Renal cortical epithelial cell (primary cell): ENCODE data around the gene CTPS1. TPM values are rescaled to one million over a fixed set of nuclear protein-coding genes. Genes with fewer than 3 reads are reported as not detected.
A peak's percentile ranks its signal among the peaks of the same experiment; 100 is the strongest.

ENCODE experiments used
- DNase-seq: peaks from one replicate; pipeline ENCODE4 v3.0.0-alpha.2; 2011; ENCODE audit warnings: low read depth
- total RNA-seq: library from RNA; depleted of rRNA; stranded (reverse); fragments of >200 nt; gene quantifications from 2 replicates; pipeline ENCODE4 v1.2.3, GENCODE V29; 2014

CTPS1 gene
- total RNA-seq, 1 donor from 2014 or later: 38.2 TPM

DNA sequence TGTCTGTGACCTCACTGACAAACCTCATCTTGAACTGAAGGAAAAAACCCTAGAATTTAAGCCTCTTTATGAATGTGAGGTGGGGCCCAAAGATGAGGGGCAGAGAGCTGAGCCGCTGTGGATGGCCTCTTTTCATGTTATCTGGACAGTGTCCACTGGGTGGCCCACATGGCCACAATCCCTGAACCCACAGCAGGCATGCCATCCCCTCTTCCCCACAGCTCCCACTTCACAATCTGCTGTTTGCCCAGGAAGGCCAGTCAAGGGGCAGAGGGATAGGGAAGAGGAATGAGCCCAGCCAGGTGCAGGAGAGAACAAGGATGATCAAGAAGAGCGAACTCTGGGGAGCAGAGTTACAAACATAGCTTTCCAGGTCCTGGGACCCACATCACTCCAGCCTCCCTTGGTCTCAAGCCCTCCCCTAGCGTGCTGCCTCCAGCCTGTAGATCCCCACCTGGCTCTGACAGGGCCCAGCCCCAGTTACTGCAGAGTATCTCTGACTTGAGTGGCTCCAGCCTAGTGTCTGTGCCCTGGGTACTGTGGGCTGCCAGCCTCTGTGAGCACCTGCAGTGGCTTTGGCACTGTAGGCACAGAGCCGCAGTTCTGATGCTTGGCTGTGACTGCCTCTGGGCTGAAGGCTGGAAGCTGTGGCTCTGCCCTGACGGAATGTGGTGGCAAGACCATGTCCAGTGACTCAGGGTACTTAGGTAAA lies 43.9 kb downstream of the CTPS1 start:
- DNase-seq: peak; percentile 10

DNA sequence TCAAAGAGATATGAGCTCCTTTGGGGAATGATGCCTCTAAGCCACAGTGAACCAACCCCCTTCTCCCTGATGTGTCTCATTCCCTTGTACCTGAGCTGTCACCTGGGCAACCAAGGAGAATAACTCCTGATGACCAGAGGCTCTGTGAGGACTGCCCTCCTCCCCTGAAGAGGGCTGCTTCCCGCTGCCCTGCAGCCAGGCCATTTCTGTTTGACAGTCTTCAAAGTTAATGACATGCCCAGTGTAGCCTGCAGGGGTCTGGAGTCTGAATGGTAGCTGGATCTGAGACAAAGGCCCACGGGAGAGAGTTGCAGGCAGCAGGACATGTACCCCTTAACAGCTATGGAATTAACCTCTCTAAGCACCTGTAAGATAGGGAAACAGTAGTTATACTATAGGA lies 45.5 kb downstream of the CTPS1 start:
- no peak for DNase-seq

DNA sequence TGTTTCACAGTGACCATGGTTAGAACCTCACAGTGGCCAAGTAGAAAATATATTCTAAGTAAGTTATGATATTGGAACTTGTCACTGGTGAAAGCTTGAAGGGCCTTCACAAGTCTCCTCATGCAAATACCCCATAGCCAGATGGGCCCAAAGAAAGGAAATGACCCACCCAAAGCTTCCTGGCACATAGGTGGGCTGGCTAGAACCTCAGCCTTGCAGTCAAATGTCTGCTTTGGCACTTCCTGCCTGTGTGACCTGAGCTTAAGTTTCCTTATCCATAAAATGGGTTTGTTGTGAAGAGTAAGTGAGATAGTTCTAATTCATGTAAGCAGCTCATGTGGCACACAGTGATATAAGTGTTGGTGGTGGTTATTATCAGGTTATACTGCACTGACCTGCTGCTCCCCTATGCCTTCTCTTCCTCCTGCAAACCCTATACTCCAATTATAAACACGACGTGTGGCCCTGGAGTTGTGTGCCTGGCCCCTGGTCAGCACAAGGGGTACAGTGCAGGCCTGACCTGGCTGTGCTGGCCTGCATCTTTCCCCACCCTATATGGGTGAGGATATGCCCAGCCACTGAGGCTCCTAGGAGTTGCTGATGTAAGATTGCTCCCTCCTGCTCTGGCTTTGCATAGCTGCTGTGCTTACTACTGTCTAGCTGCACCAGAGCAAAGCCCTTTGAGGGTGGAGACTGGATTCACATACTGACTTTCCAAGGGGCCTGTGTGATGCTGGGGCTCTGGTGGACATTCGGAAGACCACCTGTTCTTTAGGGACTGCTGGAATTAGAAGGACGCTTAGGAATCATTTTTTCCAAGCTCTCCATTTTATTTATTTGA lies 46.7 kb downstream of the CTPS1 start:
- DNase-seq: no peak

DNA sequence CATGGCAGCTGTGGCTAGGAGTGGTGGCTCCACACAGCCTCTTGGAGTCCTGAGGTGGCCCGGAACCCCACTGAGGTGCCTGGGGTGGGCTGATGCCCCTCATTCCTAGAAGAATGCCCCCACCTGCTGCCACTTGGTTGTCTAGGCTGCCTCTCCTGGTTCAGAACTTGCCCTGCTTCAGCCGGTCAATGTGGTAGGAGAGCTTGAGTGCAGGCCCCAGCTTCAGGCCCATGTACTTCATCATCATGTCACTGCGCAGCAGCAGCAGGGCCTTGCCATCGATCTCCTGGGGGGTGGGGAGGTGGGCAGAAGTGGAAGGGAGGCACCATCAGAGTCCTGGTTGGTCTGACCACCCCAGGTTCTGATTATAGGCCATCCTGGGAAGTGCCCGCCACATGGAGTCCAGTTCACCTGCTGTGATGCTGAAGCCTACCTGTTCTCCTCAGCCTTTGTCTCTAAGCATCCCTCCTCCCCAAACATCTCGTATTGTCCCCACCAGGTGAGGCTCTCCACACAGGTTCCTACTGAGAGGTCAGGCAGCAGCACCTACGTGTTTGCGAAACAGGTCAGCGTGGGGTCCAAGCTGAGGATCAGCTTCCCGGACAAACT lies 48.6 kb downstream of the CTPS1 start:
- DNase-seq: no peak

DNA sequence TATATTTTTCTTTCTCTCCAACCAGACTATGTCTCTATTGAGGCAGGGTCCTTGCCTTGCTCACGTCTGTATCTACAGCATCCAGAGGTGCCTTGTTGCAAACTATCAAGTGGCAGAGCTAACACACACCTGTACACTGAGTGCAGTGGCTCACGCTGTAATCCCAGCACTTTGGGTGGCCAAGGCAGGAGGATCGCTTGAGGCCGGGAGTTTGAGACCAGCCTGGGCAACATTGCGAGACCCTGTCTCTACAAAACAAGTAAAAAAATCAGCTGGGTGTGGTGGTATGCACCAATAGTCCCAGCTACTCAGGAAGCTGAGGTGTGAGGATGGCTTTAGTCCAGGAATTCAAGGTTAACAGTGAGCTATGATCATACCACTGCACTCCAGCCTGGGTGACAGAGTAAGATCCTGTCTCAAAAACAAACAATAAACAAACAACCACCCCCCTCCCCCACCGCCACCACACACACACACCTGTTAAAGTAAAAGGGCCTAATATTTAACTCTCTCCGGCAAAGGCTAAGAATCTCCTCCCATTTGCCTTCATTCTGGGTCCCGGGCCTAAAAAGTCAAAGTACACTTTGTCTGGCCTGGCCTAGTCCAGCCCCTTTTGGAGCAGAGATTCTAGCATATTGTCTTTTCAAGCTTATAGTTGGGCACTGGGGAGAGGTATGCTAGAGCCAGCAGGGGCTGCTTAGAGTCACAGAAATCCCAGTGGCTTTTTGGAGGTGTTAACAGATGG lies 51.5 kb downstream of the CTPS1 start:
- DNase-seq: no peak

DNA sequence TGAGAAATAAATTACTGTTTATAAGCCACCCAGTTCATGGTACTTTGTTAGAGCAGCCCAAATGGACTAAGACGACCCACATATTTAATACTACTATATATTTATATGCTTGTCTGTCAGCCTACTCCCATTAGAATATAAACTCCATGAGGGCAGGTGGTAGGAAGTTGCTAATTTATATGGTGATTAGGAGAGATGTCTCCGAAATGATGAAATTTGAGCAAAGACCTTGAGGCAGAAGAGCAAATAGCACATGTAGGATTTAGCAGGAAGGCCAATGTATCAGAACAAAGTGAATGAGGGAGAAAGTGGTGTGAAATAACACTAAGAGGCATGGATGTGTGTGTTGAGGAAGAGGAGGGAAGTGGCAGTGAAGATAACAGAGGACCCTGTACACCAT lies 52.7 kb downstream of the CTPS1 start:
- DNase-seq: no peak

DNA sequence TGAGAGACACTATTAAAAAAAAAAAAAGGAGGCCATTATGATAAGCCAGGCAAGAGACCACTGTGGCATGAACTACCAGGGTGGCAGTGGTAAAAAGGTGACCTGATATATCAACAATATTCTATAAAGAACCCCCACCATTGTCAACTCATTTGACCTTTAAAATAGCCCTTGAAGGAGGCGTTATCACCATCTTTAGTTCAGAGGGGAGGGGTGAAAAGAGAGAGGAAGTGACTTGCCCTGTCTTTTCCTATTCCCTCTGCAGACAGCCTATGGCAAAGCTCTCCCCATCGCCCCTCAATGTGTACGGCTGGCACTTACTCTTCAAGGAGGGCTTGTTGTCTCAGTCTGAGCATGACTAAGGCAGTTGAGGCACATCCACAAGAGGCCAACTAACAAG lies 53.8 kb downstream of the CTPS1 start:
- DNase-seq: no peak

DNA sequence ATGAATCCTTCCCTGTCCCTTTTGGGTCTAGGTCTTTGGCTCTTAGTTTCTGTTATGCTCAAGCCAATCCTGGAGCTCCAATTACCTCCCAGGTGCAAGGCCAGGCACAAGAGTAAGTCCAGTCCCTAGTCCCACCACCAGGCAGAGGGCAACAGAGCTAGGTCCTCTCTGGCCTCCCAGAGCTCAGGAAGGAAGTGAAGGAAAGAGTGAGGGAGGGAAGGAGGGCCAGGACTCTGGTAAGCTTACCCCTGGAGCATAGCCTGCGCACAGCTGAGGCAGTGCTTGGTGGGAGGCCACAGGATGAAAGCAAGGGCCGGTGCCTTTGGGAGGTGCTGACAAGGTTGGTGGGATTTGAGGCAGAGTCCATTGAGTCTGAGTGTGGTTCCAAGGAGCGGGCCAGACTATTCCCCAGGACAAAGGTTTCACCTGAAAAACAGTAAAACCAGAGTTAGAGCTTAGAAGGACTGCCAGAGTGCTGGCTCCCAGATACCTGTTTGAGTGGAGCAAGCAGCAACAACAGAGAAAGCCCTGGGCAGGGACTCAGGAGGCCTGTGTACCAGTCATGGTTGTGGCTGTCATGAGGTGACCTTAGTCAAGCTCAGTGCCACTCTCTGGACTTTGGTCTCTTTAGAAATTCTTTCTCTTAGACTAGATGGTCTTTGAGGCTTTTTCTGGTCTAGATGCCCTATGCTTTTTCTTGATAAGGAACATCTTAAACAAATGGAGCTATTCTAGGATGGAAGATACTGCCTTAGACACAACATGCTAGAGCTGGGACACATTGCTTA lies 57.8 kb downstream of the CTPS1 start:
- no peak for DNase-seq

DNA sequence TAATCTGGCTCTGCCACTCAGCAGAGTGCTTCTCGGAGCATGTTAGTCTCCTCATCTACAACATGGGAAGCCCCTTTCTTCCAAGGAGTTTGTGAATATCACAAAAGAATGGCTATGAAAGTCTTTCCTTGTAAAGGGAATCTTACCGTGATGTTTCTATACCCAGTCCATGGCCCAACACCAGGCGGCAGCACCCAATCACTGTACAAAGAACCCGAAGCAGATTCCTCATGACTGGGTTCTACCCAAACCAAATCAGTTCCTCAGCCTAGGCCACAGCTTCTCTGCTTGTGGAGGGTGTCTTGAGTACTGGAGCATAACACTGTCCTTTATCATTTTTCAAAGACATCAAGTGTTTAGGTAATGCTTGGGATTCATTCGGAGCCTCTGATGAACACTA lies 58.6 kb downstream of the CTPS1 start:
- DNase-seq: no peak

DNA sequence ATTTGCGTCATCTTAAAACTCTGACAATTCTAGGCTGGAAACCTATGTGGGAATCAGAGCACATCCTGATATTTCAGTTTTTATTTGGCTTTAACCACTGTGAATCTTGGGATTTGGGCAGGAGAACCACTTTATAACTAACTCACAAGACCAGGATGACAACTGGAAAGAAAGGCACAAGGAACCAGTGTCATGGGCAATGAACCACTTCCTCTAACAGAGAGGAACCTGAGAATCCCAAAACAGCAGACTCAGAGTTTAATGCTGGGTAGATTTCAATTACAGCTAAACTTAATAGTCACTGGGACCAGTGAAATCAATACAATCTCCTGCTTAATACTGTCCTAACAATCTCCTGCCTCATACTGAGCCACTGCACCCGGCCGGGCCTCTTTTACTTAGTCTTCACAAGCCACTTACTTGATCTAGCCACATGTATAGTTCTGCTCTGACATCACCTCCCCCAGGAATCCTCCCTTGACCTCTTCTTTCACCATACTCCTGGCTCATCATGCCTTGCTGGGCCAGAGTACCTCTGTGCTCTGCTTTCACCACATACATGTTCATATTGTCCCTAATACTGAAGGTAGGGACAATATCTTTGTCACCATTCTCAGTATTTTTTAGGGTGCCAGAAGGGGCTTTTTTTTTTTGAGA lies 62.2 kb downstream of the CTPS1 start:
- DNase-seq: peak; percentile 38

DNA sequence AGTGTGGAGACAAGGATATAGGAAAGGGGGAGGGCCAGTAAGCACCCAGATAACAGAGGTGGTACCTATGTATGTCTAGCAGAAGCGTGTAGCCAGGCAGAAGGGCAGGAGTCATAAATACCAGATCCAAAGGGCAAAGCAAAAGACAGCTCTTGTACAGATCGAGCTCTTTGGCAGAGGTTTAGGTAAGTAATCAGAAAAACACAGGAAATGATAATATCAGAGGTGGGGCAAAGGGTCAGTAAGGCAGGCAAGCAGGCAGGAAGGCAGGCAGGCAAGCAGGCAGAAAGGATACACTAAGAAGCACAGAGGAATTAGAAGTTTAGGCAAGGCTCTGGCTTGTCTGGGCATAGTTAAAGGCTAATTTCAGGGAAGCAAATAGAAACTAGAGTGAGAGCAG lies 64.7 kb downstream of the CTPS1 start:
- no peak for DNase-seq

DNA sequence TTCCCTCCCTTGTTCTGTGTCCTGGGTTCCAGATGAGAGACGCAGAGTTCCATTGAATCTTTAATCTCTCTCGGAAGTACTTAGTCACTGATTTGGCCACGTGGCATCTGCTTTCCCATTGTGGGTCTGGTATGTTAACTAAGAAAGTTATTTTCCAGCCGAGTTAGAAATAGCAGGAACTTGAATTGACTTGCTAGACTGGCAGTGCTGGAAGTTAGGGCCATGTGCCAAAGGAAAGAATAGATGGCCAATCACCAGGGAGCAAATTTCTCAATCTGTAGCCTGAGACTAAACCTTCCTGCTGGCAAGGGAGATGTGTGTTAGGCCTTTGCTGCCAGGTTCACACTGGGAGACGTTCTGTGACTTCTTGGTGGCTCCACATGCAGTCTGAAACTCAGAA lies 66.2 kb downstream of the CTPS1 start:
- peak; percentile 93 for DNase-seq

DNA sequence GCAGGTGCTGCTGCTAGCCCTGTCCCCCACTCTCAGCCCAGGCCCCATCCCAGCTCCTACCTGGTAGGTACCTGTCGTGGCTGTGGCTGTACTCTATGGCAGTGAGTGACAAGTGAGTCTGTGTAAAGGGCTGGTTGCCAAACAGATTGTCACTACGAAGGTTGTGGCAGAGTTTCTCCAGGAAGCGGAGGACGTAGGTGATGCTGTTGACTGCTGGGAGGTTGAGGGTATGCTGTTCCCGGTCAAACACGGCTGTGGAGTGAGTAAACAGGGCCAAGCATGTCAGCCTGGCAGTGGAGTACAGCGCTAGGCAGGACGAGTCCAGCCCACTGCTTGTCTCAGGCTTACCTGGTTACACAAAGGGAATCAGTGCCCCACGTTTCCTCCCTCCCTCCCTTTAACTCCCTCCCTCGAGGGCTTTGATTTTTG lies 66.9 kb downstream of the CTPS1 start:
- DNase-seq: no peak

DNA sequence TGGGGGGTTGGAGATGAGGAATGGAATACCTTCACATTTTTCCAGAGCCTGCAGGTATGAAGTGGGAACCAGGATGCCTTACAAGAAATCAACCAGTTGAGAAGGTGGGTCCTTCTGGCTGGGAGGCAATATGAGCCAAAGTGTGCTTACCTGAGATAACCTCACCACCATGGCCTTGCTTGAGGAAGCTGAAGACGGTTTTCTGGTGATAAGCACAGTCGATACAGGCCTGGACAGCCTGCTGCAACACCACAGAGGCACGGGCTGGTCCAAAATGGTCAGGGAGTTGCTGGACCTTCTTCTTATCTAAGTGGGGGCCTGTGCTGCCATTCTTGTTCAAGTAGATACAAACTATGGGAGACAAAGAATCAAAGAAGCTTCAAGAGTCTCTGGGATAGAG lies 69.0 kb downstream of the CTPS1 start:
- no peak for DNase-seq

DNA sequence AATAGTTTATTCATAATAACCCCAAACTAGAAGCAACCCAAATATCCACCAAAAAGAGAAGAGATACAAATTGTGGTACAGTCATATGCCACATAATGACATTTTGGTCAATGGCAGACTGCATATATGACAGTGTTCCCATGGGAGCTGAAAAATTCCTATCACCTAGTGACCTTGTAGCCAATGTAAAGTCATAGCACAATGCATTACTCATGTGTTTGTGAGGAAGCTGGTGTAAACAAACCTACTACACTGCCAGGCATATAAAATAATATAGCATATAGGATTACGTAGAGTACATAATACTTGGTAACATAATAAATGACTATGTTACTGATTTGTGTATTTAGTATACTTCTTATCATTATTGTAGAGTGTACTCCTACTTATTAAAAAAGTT lies 71.5 kb downstream of the CTPS1 start:
- DNase-seq: no peak

DNA sequence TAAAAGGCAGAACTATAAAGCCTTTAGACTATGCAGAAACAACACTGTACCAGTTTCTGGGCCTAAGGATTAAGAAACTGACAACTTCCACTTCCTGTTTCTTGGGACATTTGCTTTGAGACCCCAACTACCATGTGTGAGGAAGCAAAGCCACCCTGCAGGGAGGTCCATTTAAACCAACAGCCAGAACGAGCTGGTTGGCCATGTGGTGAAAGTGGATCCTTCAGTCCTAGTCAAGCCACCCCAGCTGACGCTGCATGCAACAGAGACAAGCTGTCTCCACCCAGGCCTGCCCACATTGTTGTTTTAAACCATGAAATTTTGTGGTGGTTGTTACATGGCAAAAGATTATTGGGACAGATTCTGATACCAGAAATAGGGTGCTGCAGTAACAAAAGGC lies 73.8 kb downstream of the CTPS1 start:
- DNase-seq: no peak

DNA sequence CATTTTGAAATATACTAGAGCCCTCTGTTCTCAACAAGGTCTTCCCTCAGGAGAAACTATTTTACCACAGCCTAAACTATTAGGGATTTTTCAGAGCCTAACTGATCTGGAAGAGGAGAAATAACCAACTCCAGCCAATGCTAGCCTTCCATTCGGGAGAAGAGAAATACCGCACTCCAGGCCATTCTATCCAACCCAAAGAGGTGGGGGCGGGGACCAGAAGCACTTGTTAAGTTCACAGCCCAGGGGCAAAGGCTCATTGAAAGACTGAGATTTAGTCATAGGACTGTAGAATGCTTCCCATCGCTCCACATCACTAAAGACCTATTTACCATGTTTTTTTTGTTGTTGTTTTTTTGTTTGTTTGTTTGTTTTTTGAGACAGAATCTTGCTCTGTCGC lies 77.4 kb downstream of the CTPS1 start:
- no peak for DNase-seq
